Neural cell (in vitro differentiated cells): ENCODE data around the gene SLC26A9. TPM values are rescaled to one million over a fixed set of nuclear protein-coding genes. Genes with fewer than 3 reads are reported as not detected.
A peak's percentile ranks its signal among the peaks of the same experiment; 100 is the strongest.

Experiments used
- H2AFZ ChIP-seq: fragments of 200-600, 300-800 bp; sonication (generic), shearing (Covaris generic); 2 replicates; pipeline ENCODE4 v1.6.0; 2014; ENCODE audit warnings: low read depth, mild to moderate bottlenecking, antibody characterized with exemption, low read length, moderate library complexity
- H3F3A ChIP-seq: fragments of 200-600 bp; shearing (Covaris generic); 2 replicates; pipeline ENCODE4 v1.6.1; 2016; ENCODE audit warnings: mild to moderate bottlenecking, moderate library complexity, mixed read lengths, antibody characterized with exemption, low read length; ENCODE audit not compliant: insufficient read depth, poor library complexity, severe bottlenecking
- H3K27ac ChIP-seq: fragments of 200-600, 300-800 bp; sonication (generic), shearing (Covaris generic); 2 replicates; pipeline ENCODE4 v1.5.1; 2014; ENCODE audit warnings: mild to moderate bottlenecking, low read length, moderate library complexity
- H3K27me3 ChIP-seq: fragments of 300-800, 200-600 bp; sonication (generic), shearing (Covaris generic); 2 replicates; pipeline ENCODE4 v1.6.0; 2014; ENCODE audit warnings: mild to moderate bottlenecking, low read depth, low read length, moderate library complexity; ENCODE audit not compliant: insufficient read depth
- H3K36me3 ChIP-seq: fragments of 300-800, 200-600 bp; sonication (generic), shearing (Covaris generic); 2 replicates; pipeline ENCODE4 v1.5.1; 2014; ENCODE audit warnings: mild to moderate bottlenecking, antibody characterized with exemption, low read length, moderate library complexity; ENCODE audit not compliant: insufficient read depth
- H3K4me2 ChIP-seq: fragments of 300-800, 200-600 bp; sonication (generic), shearing (Covaris generic); 2 replicates; pipeline ENCODE4 v1.6.0; 2014; ENCODE audit warnings: mild to moderate bottlenecking, low read length
- H3K4me3 ChIP-seq: fragments of 300-800, 200-600 bp; sonication (generic), shearing (Covaris generic); 2 replicates; pipeline ENCODE4 v1.5.1; 2014; ENCODE audit warnings: mild to moderate bottlenecking, low read length, moderate library complexity
- H3K79me2 ChIP-seq: fragments of 200-600 bp; shearing (Covaris generic); replicated peaks from 2 replicates; pipeline ENCODE4 v1.6.0; 2014; ENCODE audit warnings: mild to moderate bottlenecking, low read length, moderate library complexity; ENCODE audit not compliant: insufficient read depth
- H3K9ac ChIP-seq: fragments of 300-800, 200-600 bp; sonication (generic), shearing (Covaris generic); 2 replicates; pipeline ENCODE4 v1.6.1; 2016; ENCODE audit warnings: mild to moderate bottlenecking, low read length, mixed read lengths
- H3K9me2 ChIP-seq: fragments of 200-600 bp; shearing (Covaris generic); 2 replicates; pipeline ENCODE4 v1.6.1; 2016; ENCODE audit warnings: mild to moderate bottlenecking, low read length, mixed read lengths; ENCODE audit not compliant: insufficient read depth
- H3K9me3 ChIP-seq: fragments of 200-600, 300-800 bp; sonication (generic), shearing (Covaris generic); 2 replicates; pipeline ENCODE4 v1.6.1; 2016; ENCODE audit warnings: mild to moderate bottlenecking, mixed run types, low read length, moderate library complexity, mixed read lengths
- H4K20me1 ChIP-seq: fragments of 200-600 bp; shearing (Covaris generic); 2 replicates; pipeline ENCODE4 v1.6.1; 2016; ENCODE audit warnings: mild to moderate bottlenecking, mixed run types; ENCODE audit not compliant: insufficient read depth
- EP300 ChIP-seq: fragments of 450-650 bp; conservative IDR thresholded peaks from 2 replicates; pipeline ENCODE4 v1.6.1; 2014; ENCODE audit warnings: antibody characterized with exemption, mild to moderate bottlenecking, moderate library complexity; ENCODE audit not compliant: poor library complexity, severe bottlenecking
- EZH2 ChIP-seq: fragments of 200-600, 300-800 bp; shearing (Covaris generic), sonication (generic); IDR thresholded peaks from 2 replicates; pipeline ENCODE4 v1.6.1; 2014; ENCODE audit warnings: antibody characterized with exemption, low read length, borderline replicate concordance, mild to moderate bottlenecking; ENCODE audit not compliant: insufficient read depth, poor library complexity, severe bottlenecking
- MXI1 ChIP-seq: fragments of 450-650 bp; conservative IDR thresholded peaks from 2 replicates; pipeline ENCODE4 v1.6.1; 2014; ENCODE audit warnings: antibody characterized with exemption, mild to moderate bottlenecking; ENCODE audit not compliant: poor library complexity, severe bottlenecking
- POLR2AphosphoS5 ChIP-seq: IDR thresholded peaks from 2 replicates; pipeline ENCODE4 v1.6.1; 2012
- RAD21 ChIP-seq: fragments of 450-650 bp; conservative IDR thresholded peaks from 2 replicates; pipeline ENCODE4 v1.6.1; 2014; ENCODE audit warnings: antibody characterized with exemption, mild to moderate bottlenecking, moderate library complexity
- SMC3 ChIP-seq: fragments of 450-650 bp; conservative IDR thresholded peaks from 2 replicates; pipeline ENCODE4 v1.6.1; 2014; ENCODE audit warnings: antibody characterized with exemption, mild to moderate bottlenecking, moderate library complexity; ENCODE audit not compliant: poor library complexity
- TAF1 ChIP-seq: IDR thresholded peaks from 2 replicates; pipeline ENCODE4 v1.6.1; 2012; ENCODE audit warnings: low read depth
- polyA plus RNA-seq: library from polyadenylated mRNA; depleted of rRNA; stranded (reverse); fragments of >200 nt; gene quantifications from 2 replicates; pipeline ENCODE4 v1.2.3, GENCODE V29; 2014
- TF ChIP-seq, protein P1 (sequence below): fragments of 450-650 bp; IDR thresholded peaks from 2 replicates; pipeline ENCODE4 v1.5.1; 2014; ENCODE audit warnings: antibody characterized with exemption, mild to moderate bottlenecking, moderate library complexity; ENCODE audit not compliant: poor library complexity, severe bottlenecking
- TF ChIP-seq, protein P2 (sequence below): IDR thresholded peaks from 2 replicates; pipeline ENCODE4 v1.6.1; 2012; ENCODE audit warnings: borderline replicate concordance

Gene SLC26A9
- polyA plus RNA-seq, 1 donor from 2014 or later: not detected

DNA sequence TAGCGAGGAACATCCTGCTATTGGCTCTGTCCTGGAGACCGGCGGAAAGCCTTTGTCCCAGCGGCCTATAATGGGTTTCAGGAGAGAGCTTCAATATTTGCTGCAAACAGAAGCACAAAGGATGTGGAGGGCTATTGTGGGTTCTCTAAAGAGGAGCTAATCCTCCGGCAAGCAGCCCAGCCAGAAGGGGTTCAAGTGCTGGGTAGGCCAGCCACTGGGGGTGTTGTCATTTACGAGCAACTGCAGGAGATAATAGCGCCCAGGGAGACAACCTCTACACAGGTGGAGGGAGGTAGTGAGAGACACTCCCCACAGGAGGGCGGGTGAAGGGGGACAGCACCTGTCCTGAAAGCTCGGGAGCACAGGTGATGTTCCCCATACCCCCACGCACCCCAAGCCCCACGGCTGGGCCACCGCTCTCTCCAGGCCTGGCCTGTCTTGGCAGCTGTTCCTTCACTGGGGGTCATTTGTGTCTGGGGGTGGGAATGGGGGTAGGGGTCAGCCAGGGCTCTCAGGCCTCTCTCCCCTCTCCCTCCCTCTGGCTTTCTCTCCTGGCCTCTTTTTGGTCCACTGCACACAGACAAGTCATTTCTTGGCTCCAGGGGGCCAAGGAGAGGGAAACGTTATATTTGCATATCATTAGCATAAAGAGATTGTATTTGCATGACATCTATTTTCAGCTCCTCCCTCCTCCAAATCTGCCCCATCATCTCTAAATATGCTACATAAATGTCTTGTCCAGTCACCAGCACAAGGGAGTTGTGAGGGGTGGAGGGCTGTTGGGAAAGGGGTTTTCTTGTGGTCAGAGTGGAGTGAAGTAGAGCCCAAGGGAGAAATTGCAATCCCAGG, 22.0 kb upstream of the SLC26A9 start:
- no peaks in the 10 kb centered on the region for H3F3A ChIP-seq
- H3K4me2 ChIP-seq: no peak overlapping the region
- H3K9me3 ChIP-seq: no peaks in the 10 kb centered on the region
- peak overlapping the region; percentile 22 for H3K27ac ChIP-seq
- H3K4me3 ChIP-seq: no peak overlapping the region
- H3K9ac ChIP-seq: no peak overlapping the region
- H2AFZ ChIP-seq: no peak overlapping the region
- no peak for TF ChIP-seq POLR2AphosphoS5
- TF ChIP-seq MXI1: no peak
- TF ChIP-seq, protein P1, sequence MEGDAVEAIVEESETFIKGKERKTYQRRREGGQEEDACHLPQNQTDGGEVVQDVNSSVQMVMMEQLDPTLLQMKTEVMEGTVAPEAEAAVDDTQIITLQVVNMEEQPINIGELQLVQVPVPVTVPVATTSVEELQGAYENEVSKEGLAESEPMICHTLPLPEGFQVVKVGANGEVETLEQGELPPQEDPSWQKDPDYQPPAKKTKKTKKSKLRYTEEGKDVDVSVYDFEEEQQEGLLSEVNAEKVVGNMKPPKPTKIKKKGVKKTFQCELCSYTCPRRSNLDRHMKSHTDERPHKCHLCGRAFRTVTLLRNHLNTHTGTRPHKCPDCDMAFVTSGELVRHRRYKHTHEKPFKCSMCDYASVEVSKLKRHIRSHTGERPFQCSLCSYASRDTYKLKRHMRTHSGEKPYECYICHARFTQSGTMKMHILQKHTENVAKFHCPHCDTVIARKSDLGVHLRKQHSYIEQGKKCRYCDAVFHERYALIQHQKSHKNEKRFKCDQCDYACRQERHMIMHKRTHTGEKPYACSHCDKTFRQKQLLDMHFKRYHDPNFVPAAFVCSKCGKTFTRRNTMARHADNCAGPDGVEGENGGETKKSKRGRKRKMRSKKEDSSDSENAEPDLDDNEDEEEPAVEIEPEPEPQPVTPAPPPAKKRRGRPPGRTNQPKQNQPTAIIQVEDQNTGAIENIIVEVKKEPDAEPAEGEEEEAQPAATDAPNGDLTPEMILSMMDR: no peak
- no peak for TF ChIP-seq EP300
- no peak for TF ChIP-seq EZH2
- TF ChIP-seq RAD21: no peak
- no peak for TF ChIP-seq TAF1
- TF ChIP-seq SMC3: no peak
- no peaks in the 10 kb centered on the region for H3K27me3 ChIP-seq
- no peaks in the 10 kb centered on the region for H3K36me3 ChIP-seq
- no peaks in the 10 kb centered on the region for H4K20me1 ChIP-seq
- H3K9me2 ChIP-seq: no peaks in the 10 kb centered on the region
- no peaks in the 10 kb centered on the region for H3K79me2 ChIP-seq

DNA sequence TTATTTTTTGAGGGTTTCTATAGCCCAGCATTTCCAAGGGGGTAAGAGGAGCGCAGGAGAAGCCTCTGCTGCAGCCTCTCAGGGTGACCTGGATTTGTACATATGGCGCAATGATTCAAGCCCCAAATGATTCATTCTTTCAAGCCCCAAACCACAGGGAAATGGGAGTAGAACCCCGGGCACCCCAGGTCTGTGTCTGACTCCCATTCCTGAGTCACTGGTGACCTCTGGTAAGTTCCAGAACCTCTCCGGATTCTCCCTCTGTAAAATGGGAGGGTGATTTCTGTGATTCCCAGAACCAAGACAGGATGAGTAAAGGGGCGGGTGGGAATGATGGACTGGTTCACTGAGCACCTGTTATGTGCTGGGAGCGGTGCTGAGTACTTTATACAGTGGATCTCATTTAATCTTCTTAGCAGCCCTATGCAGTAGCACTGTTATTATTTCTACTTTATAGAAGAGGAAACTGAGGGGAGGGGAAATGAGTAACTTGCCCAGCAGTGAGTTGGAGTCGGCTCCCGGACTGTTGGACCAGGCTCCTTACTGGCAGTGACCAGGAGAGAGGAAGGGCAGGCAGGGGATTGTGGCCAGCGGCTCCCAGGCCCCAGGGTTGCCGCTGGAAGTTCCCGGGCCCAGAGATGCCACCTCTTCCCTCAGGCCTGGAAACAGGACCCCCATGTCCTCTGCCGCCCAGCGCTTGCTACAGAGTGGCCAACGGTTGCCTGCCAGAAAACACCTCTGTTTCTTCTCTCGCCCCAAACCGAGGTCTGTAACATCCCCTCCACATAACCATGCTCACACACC, 20.3 kb upstream of the SLC26A9 start:
- Histone ChIP-seq H3K9ac (no peak overlapping the region), H3F3A (no peaks in the 10 kb centered on the region), H3K36me3 (no peaks in the 10 kb centered on the region), H3K4me2 (no peak overlapping the region), H3K9me2 (no peaks in the 10 kb centered on the region), H3K27me3 (no peaks in the 10 kb centered on the region), H3K27ac (no peak overlapping the region), H3K4me3 (no peak overlapping the region), H4K20me1 (no peaks in the 10 kb centered on the region), H2AFZ (no peak overlapping the region), H3K9me3 (no peaks in the 10 kb centered on the region), H3K79me2 (no peaks in the 10 kb centered on the region)
- TF ChIP-seq, protein P1: no peak
- TF ChIP-seq TAF1 (no peak), POLR2AphosphoS5 (no peak), SMC3 (no peak), RAD21 (no peak), EP300 (no peak), MXI1 (no peak), EZH2 (no peak)
- TF ChIP-seq, protein P2, sequence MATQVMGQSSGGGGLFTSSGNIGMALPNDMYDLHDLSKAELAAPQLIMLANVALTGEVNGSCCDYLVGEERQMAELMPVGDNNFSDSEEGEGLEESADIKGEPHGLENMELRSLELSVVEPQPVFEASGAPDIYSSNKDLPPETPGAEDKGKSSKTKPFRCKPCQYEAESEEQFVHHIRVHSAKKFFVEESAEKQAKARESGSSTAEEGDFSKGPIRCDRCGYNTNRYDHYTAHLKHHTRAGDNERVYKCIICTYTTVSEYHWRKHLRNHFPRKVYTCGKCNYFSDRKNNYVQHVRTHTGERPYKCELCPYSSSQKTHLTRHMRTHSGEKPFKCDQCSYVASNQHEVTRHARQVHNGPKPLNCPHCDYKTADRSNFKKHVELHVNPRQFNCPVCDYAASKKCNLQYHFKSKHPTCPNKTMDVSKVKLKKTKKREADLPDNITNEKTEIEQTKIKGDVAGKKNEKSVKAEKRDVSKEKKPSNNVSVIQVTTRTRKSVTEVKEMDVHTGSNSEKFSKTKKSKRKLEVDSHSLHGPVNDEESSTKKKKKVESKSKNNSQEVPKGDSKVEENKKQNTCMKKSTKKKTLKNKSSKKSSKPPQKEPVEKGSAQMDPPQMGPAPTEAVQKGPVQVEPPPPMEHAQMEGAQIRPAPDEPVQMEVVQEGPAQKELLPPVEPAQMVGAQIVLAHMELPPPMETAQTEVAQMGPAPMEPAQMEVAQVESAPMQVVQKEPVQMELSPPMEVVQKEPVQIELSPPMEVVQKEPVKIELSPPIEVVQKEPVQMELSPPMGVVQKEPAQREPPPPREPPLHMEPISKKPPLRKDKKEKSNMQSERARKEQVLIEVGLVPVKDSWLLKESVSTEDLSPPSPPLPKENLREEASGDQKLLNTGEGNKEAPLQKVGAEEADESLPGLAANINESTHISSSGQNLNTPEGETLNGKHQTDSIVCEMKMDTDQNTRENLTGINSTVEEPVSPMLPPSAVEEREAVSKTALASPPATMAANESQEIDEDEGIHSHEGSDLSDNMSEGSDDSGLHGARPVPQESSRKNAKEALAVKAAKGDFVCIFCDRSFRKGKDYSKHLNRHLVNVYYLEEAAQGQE: no peak
